ENCODE results near the gene ARHGEF33. TPM values are rescaled to one million over a fixed set of nuclear protein-coding genes. Genes with fewer than 3 reads are reported as not detected.
A peak's percentile ranks its signal among the peaks of the same experiment; 100 is the strongest.

ARHGEF33 gene
- total RNA-seq, 1 donor from 2014 or later, result 0.30 TPM

DNA sequence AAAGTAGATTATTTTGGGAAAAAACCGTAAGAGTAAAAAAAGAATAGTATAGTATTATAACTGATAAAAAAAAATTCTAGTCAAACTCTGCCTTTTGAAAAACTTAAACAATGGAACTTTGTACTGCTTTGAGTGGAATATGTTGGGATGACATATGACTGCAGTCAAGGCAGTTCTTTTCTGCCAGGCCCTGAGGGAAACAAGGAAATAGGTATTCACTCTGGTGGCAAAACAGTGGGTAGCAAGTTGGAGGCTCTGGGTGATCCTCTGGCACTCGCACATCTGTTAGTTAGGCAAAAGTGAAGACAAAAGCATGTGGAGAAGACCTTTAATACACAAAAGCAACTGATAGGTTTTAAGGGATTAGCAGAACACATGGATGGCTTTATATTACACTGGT is 102.2 kb downstream of the ARHGEF33 start:
- H3K36me3 ChIP-seq (ENCODE audit: insufficient read depth, low read length), result peaks cover 17% of the 10 kb centered on the region
- H3K79me2 ChIP-seq (ENCODE audit: insufficient read depth, low read length), result no peaks in the 10 kb centered on the region
- no peak overlapping the region for H3K27ac Mint-ChIP-seq (ENCODE audit: unreplicated experiment)
- no peaks in the 10 kb centered on the region for H4K20me1 ChIP-seq (ENCODE audit: insufficient read depth, low read length)
- FAIRE-seq (no peak), DNase-seq (ENCODE audit: low read depth) (no peak)
- H2AFZ ChIP-seq (ENCODE audit: low read depth, low read length), result no peak overlapping the region
- H3K27me3 Mint-ChIP-seq (ENCODE audit: low read depth, unreplicated experiment), result no peaks in the 10 kb centered on the region
- H3K9me3 ChIP-seq (ENCODE audit: insufficient read depth, low read depth, low read length), result no peaks in the 10 kb centered on the region
- H3K27me3 ChIP-seq (ENCODE audit: insufficient read depth, low read length), result no peaks in the 10 kb centered on the region
- H3K4me3 Mint-ChIP-seq (ENCODE audit: unreplicated experiment), result no peak overlapping the region
- no peaks in the 10 kb centered on the region for H3K9me3 Mint-ChIP-seq (ENCODE audit: unreplicated experiment)
- peaks cover 1% of the 10 kb centered on the region for H3K36me3 Mint-ChIP-seq (ENCODE audit: low read depth, unreplicated experiment)
- TF ChIP-seq, protein P1, sequence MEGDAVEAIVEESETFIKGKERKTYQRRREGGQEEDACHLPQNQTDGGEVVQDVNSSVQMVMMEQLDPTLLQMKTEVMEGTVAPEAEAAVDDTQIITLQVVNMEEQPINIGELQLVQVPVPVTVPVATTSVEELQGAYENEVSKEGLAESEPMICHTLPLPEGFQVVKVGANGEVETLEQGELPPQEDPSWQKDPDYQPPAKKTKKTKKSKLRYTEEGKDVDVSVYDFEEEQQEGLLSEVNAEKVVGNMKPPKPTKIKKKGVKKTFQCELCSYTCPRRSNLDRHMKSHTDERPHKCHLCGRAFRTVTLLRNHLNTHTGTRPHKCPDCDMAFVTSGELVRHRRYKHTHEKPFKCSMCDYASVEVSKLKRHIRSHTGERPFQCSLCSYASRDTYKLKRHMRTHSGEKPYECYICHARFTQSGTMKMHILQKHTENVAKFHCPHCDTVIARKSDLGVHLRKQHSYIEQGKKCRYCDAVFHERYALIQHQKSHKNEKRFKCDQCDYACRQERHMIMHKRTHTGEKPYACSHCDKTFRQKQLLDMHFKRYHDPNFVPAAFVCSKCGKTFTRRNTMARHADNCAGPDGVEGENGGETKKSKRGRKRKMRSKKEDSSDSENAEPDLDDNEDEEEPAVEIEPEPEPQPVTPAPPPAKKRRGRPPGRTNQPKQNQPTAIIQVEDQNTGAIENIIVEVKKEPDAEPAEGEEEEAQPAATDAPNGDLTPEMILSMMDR (IDR thresholded peaks at IDR 0.05; ENCODE audit: insufficient read depth, low read depth, low read length), result no peak
- TF ChIP-seq EZH2 (IDR thresholded peaks at IDR 0.05; ENCODE audit: insufficient read depth, low read length), result no peak
- H3K4me3 ChIP-seq (ENCODE audit: insufficient read depth, low read depth, low read length), result no peak overlapping the region
- H3K4me2 ChIP-seq (ENCODE audit: low read length), result no peak overlapping the region
- no peak overlapping the region for H3K9ac ChIP-seq (ENCODE audit: low read length)
- H3K4me1 ChIP-seq (ENCODE audit: insufficient read depth, low read length), result no peaks in the 10 kb centered on the region
- H3K4me1 Mint-ChIP-seq (ENCODE audit: low read depth, unreplicated experiment), result no peaks in the 10 kb centered on the region
- no peak overlapping the region for H3K27ac ChIP-seq (ENCODE audit: low read depth, low read length)

DNA sequence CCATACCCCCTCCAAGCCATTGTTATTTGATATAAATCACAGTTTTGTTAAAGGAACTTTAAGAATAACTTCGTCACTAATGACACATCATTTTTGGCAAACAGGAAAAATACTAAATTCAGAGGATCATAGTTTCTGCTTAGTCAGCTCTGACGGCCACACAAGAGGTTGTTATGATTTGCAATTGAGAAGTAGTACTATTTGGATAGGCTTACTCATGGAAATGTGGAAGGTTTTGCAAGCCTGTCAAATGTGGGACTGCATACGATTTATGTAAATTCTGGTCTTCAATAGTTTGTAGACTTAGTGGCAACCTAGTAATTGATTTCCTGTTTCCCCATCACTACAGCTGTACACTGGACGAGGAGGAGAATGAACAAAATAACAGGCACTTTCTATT is 108.1 kb downstream of the ARHGEF33 start:
- peaks cover 20% of the 10 kb centered on the region for H3K36me3 ChIP-seq (ENCODE audit: insufficient read depth, low read length)
- Mint-ChIP-seq H3K27ac (ENCODE audit: unreplicated experiment) (no peak overlapping the region), H3K9me3 (ENCODE audit: unreplicated experiment) (no peaks in the 10 kb centered on the region), H3K36me3 (ENCODE audit: low read depth, unreplicated experiment) (peaks cover 11% of the 10 kb centered on the region), H3K4me3 (ENCODE audit: unreplicated experiment) (no peak overlapping the region), H3K27me3 (ENCODE audit: low read depth, unreplicated experiment) (no peaks in the 10 kb centered on the region), H3K4me1 (ENCODE audit: low read depth, unreplicated experiment) (peaks cover 7% of the 10 kb centered on the region)
- peak overlapping the region; percentile 52 for H3K4me2 ChIP-seq (ENCODE audit: low read length)
- no peak overlapping the region for H3K9ac ChIP-seq (ENCODE audit: low read length)
- no peaks in the 10 kb centered on the region for H3K4me1 ChIP-seq (ENCODE audit: insufficient read depth, low read length)
- H3K27ac ChIP-seq (ENCODE audit: low read depth, low read length), result peak overlapping the region; percentile 54
- H3K79me2 ChIP-seq (ENCODE audit: insufficient read depth, low read length), result no peaks in the 10 kb centered on the region
- no peaks in the 10 kb centered on the region for H3K27me3 ChIP-seq (ENCODE audit: insufficient read depth, low read length)
- H3K4me3 ChIP-seq (ENCODE audit: insufficient read depth, low read depth, low read length), result no peak overlapping the region
- TF ChIP-seq, protein P1 (IDR thresholded peaks at IDR 0.05; ENCODE audit: insufficient read depth, low read depth, low read length), result no peak
- no peak for TF ChIP-seq EZH2 (IDR thresholded peaks at IDR 0.05; ENCODE audit: insufficient read depth, low read length)
- no peaks in the 10 kb centered on the region for H3K9me3 ChIP-seq (ENCODE audit: insufficient read depth, low read depth, low read length)
- H4K20me1 ChIP-seq (ENCODE audit: insufficient read depth, low read length), result no peaks in the 10 kb centered on the region
- no peak overlapping the region for H2AFZ ChIP-seq (ENCODE audit: low read depth, low read length)
- FAIRE-seq (peak; percentile 72), DNase-seq (ENCODE audit: low read depth) (peak; percentile 90)

- H3K36me3 ChIP-seq (ENCODE audit: insufficient read depth, low read length), result peaks cover 17% of the 10 kb centered on the region
- no peak overlapping the region for H3K27ac Mint-ChIP-seq (ENCODE audit: unreplicated experiment)
- FAIRE-seq, result no peak
Measured at GRCh38 chr2:39000552-39000951, 110.9 kb downstream of the ARHGEF33 start.

More at GRCh38 chr2:39000552-39000951, 110.9 kb downstream of the ARHGEF33 start:
- H3K27me3 Mint-ChIP-seq (ENCODE audit: low read depth, unreplicated experiment), result no peaks in the 10 kb centered on the region
- H3K4me3 Mint-ChIP-seq (ENCODE audit: unreplicated experiment), result no peak overlapping the region
- no peak for DNase-seq (ENCODE audit: low read depth)
- H3K4me1 ChIP-seq (ENCODE audit: insufficient read depth, low read length), result no peaks in the 10 kb centered on the region
- H4K20me1 ChIP-seq (ENCODE audit: insufficient read depth, low read length), result no peaks in the 10 kb centered on the region
- no peaks in the 10 kb centered on the region for H3K9me3 ChIP-seq (ENCODE audit: insufficient read depth, low read depth, low read length)
- H3K9ac ChIP-seq (ENCODE audit: low read length), result no peak overlapping the region
- H3K4me3 ChIP-seq (ENCODE audit: insufficient read depth, low read depth, low read length), result no peak overlapping the region
- TF ChIP-seq, protein P1 (IDR thresholded peaks at IDR 0.05; ENCODE audit: insufficient read depth, low read depth, low read length), result no peak
- TF ChIP-seq EZH2 (IDR thresholded peaks at IDR 0.05; ENCODE audit: insufficient read depth, low read length), result no peak
- no peaks in the 10 kb centered on the region for H3K9me3 Mint-ChIP-seq (ENCODE audit: unreplicated experiment)
- H3K36me3 Mint-ChIP-seq (ENCODE audit: low read depth, unreplicated experiment), result peaks cover 14% of the 10 kb centered on the region
- no peaks in the 10 kb centered on the region for H3K79me2 ChIP-seq (ENCODE audit: insufficient read depth, low read length)
- no peak overlapping the region for H3K4me2 ChIP-seq (ENCODE audit: low read length)
- H3K4me1 Mint-ChIP-seq (ENCODE audit: low read depth, unreplicated experiment), result peaks cover 7% of the 10 kb centered on the region
- no peak overlapping the region for H3K27ac ChIP-seq (ENCODE audit: low read depth, low read length)
- no peak overlapping the region for H2AFZ ChIP-seq (ENCODE audit: low read depth, low read length)
- no peaks in the 10 kb centered on the region for H3K27me3 ChIP-seq (ENCODE audit: insufficient read depth, low read length)

All from astrocyte (in vitro differentiated cells and primary cell).